ENCODE results near the gene MEA1.

GRCh38 chr6:43034190-43034525, 20.4 kb upstream of the MEA1 start:
- TF ChIP-seq CTCF (IDR thresholded peaks at IDR 0.05), result no peak
- TF ChIP-seq POLR2A (IDR thresholded peaks at IDR 0.05), result no peak

Measured in lower leg skin (tissue), 3 donors.